Prostate gland (tissue), 2 donors: ENCODE results near the gene KNOP1.

Source experiments
- CTCF ChIP-seq, 4 experiments: fragments of 200-600 bp in 2 of 4; fragments of 450-650 bp in 2 of 4; sonication (generic) in 2 of 4; IDR thresholded peaks; 1 replicate in 3 of 4; 2 replicates in 1 of 4; pipeline ENCODE4 v1.5.1; 2016 to 2019; ENCODE audit warnings: antibody characterized with exemption in 4 of 4, mild to moderate bottlenecking in 2 of 4, moderate library complexity in 2 of 4
- POLR2AphosphoS5 ChIP-seq: sonication (generic); formaldehyde crosslinking; IDR thresholded peaks from one replicate; pipeline ENCODE4 v1.6.1; 2017; ENCODE audit warnings: antibody characterized with exemption

- no peak for TF ChIP-seq CTCF (IDR thresholded peaks at IDR 0.05)
- no peak for TF ChIP-seq POLR2AphosphoS5
These were observed 42.5 kb upstream of the KNOP1 start for GRCh38 chr16:19760356-19761060.
